Occipital lobe (tissue), 2 donors: ENCODE data around the gene ANKS1A. TPM values are rescaled to one million over a fixed set of nuclear protein-coding genes. Genes with fewer than 3 reads are reported as not detected.
A peak's percentile ranks its signal among the peaks of the same experiment; 100 is the strongest.

Experiments
- DNase-seq: peaks from one replicate; lab custom pipeline; 2025; lab: John Stamatoyannopoulos, UW
- total RNA-seq: library from RNA; depleted of rRNA; stranded (reverse); fragments of >200 nt; gene quantifications from one replicate; pipeline ENCODE4 v1.2.3, GENCODE V29; 2014

Gene ANKS1A
- total RNA-seq, 1 donor from 2014 or later, result 11.4 TPM

GRCh38 chr6:35052694-35053565, 163.9 kb downstream of the ANKS1A start:
- peak; percentile 24 for DNase-seq

GRCh38 chr6:35053701-35054100, 164.6 kb downstream of the ANKS1A start:
- DNase-seq, result no peak

- no peak for DNase-seq
These were observed 165.2 kb downstream of the ANKS1A start for GRCh38 chr6:35054106-35054742.

GRCh38 chr6:35054743-35055130, 165.7 kb downstream of the ANKS1A start:
- no peak for DNase-seq

- DNase-seq, result no peak
These were observed 166.8 kb downstream of the ANKS1A start for GRCh38 chr6:35055891-35056290.

- no peak for DNase-seq
These were observed 167.9 kb downstream of the ANKS1A start for GRCh38 chr6:35056952-35057351.

GRCh38 chr6:35057449-35058357, 168.6 kb downstream of the ANKS1A start:
- no peak for DNase-seq

GRCh38 chr6:35058358-35058675, 169.3 kb downstream of the ANKS1A start:
- DNase-seq, result no peak

GRCh38 chr6:35058865-35059522, 169.9 kb downstream of the ANKS1A start:
- no peak for DNase-seq

- no peak for DNase-seq
These were observed 170.7 kb downstream of the ANKS1A start for GRCh38 chr6:35059596-35060345.

GRCh38 chr6:35061102-35061615, 172.1 kb downstream of the ANKS1A start:
- no peak for DNase-seq

- no peak for DNase-seq
These were observed 172.8 kb downstream of the ANKS1A start for GRCh38 chr6:35061651-35062410.

- no peak for DNase-seq
These were observed 173.9 kb downstream of the ANKS1A start for GRCh38 chr6:35062676-35063574.

- no peak for DNase-seq
These were observed 174.7 kb downstream of the ANKS1A start for GRCh38 chr6:35063701-35064280.

- no peak for DNase-seq
These were observed 175.2 kb downstream of the ANKS1A start for GRCh38 chr6:35064290-35064689.

- DNase-seq, result no peak
These were observed 175.8 kb downstream of the ANKS1A start for GRCh38 chr6:35064757-35065440.

GRCh38 chr6:35065441-35065800, 176.4 kb downstream of the ANKS1A start:
- no peak for DNase-seq

GRCh38 chr6:35065870-35066269, 176.8 kb downstream of the ANKS1A start:
- no peak for DNase-seq
